Panc1 (cell line): ENCODE results near the gene CCDC178.

Experiments
- POLR2AphosphoS5 ChIP-seq: IDR thresholded peaks from 2 replicates; pipeline ENCODE4 v1.6.1; 2012; ENCODE audit warnings: mild to moderate bottlenecking, low read depth, low read length, moderate library complexity
- REST ChIP-seq, 2 experiments: IDR thresholded peaks; 2 replicates each; pipeline ENCODE4 v1.6.1; 2011 to 2012; ENCODE audit warnings: low read depth in 2 of 2, control low read depth in 1 of 2, low read length in 1 of 2, mild to moderate bottlenecking in 1 of 2, moderate library complexity in 1 of 2; ENCODE audit not compliant: insufficient read depth in 1 of 2

GRCh38 chr18:32891797-32892196, 548.7 kb downstream of the CCDC178 start:
- TF ChIP-seq REST (IDR thresholded peaks at IDR 0.05; ENCODE audit: insufficient read depth in 1 of 2, low read depth in 2 of 2, low read length in 1 of 2) (no peak), POLR2AphosphoS5 (no peak)
